Suppressor macrophage treated with lipopolysaccharide for 4 hours (primary cell): ENCODE data around the gene SP8.

Experiments
- DNase-seq: peaks from one replicate; pipeline ENCODE4 v3.0.0-alpha.2; 2020

SP8 gene

GRCh38 chr7:20748853-20749252 is 37.8 kb downstream of the SP8 start:
- no peak for DNase-seq

GRCh38 chr7:20747001-20747400 is 39.7 kb downstream of the SP8 start:
- DNase-seq: no peak

GRCh38 chr7:20745702-20746101 is 41.0 kb downstream of the SP8 start:
- no peak for DNase-seq

GRCh38 chr7:20744954-20745446 is 41.7 kb downstream of the SP8 start:
- DNase-seq: no peak

- no peak for DNase-seq
Measured at GRCh38 chr7:20742913-20743312, 43.8 kb downstream of the SP8 start.

- DNase-seq: no peak
Measured at GRCh38 chr7:20741801-20742200, 44.9 kb downstream of the SP8 start.

- DNase-seq: no peak
Measured at GRCh38 chr7:20738518-20739481, 47.9 kb downstream of the SP8 start.

- no peak for DNase-seq
Measured at GRCh38 chr7:20737840-20738448, 48.7 kb downstream of the SP8 start.

GRCh38 chr7:20735346-20736065 is 51.2 kb downstream of the SP8 start:
- no peak for DNase-seq
